ENCODE data around the gene CLIP4. TPM values are rescaled to one million over a fixed set of nuclear protein-coding genes. Genes with fewer than 3 reads are reported as not detected.

The CLIP4 gene
- total and polyA plus RNA-seq, 2 of the 13 experiments (the other 11 are each of a cell fraction or from before 2014, with no cell fraction given): 0.46 to 0.49 TPM

- intact Hi-C loops (cut with micrococcal nuclease; ENCODE audit: unreplicated experiment) (no loop called here), in situ Hi-C loops (cut with HindIII; ENCODE audit: extremely low pct_ligation_motif_present, low pct_unique_long_range_greater_than_20kb) (no loop called here)
- 38% methylated on average over 3 of the region's 3 CpGs for WGBS (ENCODE audit: low lambda C conversion rate)
- Histone ChIP-seq H3K79me2 (ENCODE audit: insufficient read depth, low read length) (no peaks in the 10 kb centered on the region), H3K36me3 (replicated peaks in 1 of 2; ENCODE audit: control insufficient read depth in 1 of 2, insufficient read depth in 2 of 2, low read length in 2 of 2) (no peaks in the 10 kb centered on the region), H3K4me3 (replicated peaks in 1 of 3; ENCODE audit: insufficient read depth in 1 of 3, low read depth in 2 of 3, low read length in 3 of 3) (no peak overlapping the region), H3K9me3 (ENCODE audit: low read length) (peaks cover 8% of the 10 kb centered on the region; the same call in 1 of the 2 replicates), H4K20me1 (ENCODE audit: insufficient read depth, low read length) (no peaks in the 10 kb centered on the region), H3K4me1 (ENCODE audit: insufficient read depth, low read length) (no peaks in the 10 kb centered on the region), H3K4me2 (ENCODE audit: low read depth, low read length) (no peak overlapping the region), H2AFZ (ENCODE audit: low read length) (no peak overlapping the region), H3K9ac (ENCODE audit: insufficient read depth, low read depth, low read length) (no peak overlapping the region), H3K27me3 (ENCODE audit: control insufficient read depth in 1 of 2, insufficient read depth in 2 of 2, low read length in 2 of 2) (no peaks in the 10 kb centered on the region), H3K27ac (ENCODE audit: extremely low read length, insufficient read depth, low read length) (no peak overlapping the region)
- CTCF ChIA-PET (ENCODE audit: low intra/inter-chr PET ratio, low total read pairs): no interaction called here
- BruUV-seq (replicated peaks): no TSS peak
- ATAC-seq (no peak), DNase-seq (ENCODE audit: low spot score) (no peak), FAIRE-seq (no peak)
- POLR2A ChIA-PET: no interaction called here
- no peak for TF ChIP-seq CTCF (CRISPR knock-in tag; IDR thresholded peaks at IDR 0.05)
- TF ChIP-seq IRF1 (CRISPR knock-in tag; IDR thresholded peaks at IDR 0.05; ENCODE audit: low read depth): no peak
- TF ChIP-seq PRDM15 (CRISPR knock-in tag; IDR thresholded peaks at IDR 0.05): no peak
- no peak for TF ChIP-seq ZNF432 (CRISPR knock-in tag; IDR thresholded peaks at IDR 0.05; ENCODE audit: borderline replicate concordance)
- TF ChIP-seq PHF8 (CRISPR knock-in tag; IDR thresholded peaks at IDR 0.05): no peak
- no peak for TF ChIP-seq ZNF292 (CRISPR knock-in tag; IDR thresholded peaks at IDR 0.05; ENCODE audit: borderline replicate concordance, low read depth)
- no peak for TF ChIP-seq ZBTB49 (CRISPR knock-in tag; IDR thresholded peaks at IDR 0.05; ENCODE audit: borderline replicate concordance)
- no peak for TF ChIP-seq MTA3 (CRISPR knock-in tag; IDR thresholded peaks at IDR 0.05)
- TF ChIP-seq ZNF276 (CRISPR knock-in tag; IDR thresholded peaks at IDR 0.05; ENCODE audit: low read depth): no peak
- TF ChIP-seq ZNF512 (CRISPR knock-in tag; IDR thresholded peaks at IDR 0.05): no peak
Measured at GRCh38 chr2:29139152-29139551, 23.9 kb downstream of the CLIP4 start.
